Cardiac muscle cell (in vitro differentiated cells and primary cell): Measurements from ENCODE around the gene BLM. TPM values are rescaled to one million over a fixed set of nuclear protein-coding genes. Genes with fewer than 3 reads are reported as not detected.

Source experiments
- DNase-seq, 2 donors: peaks; one replicate each; pipeline versions ENCODE4 v3.0.0 to v3.0.0-alpha.2; 2010 to 2017; ENCODE audit warnings: low read depth in 1 of 2, low spot score in 1 of 2
- H3K27ac ChIP-seq: fragments of 200-600 bp; sonication (generic); 2 replicates; pipeline ENCODE4 v1.5.1; 2016
- H3K27me3 ChIP-seq: fragments of 200-600 bp; sonication (generic); 2 replicates; pipeline ENCODE4 v1.6.0; 2016; ENCODE audit warnings: control low read depth
- H3K36me3 ChIP-seq: fragments of 200-600 bp; sonication (generic); 2 replicates; pipeline ENCODE4 v1.5.1; 2016; ENCODE audit warnings: control low read depth
- H3K4me1 ChIP-seq: fragments of 200-600 bp; sonication (generic); 2 replicates; pipeline ENCODE4 v1.8.1; 2017; ENCODE audit warnings: low read depth, mild to moderate bottlenecking, mixed run types
- H3K4me3 ChIP-seq: fragments of 200-600 bp; sonication (generic); 2 replicates; pipeline ENCODE4 v1.5.1; 2016; ENCODE audit warnings: mild to moderate bottlenecking
- H3K9me3 ChIP-seq: fragments of 200-600 bp; sonication (generic); 2 replicates; pipeline ENCODE4 v1.5.1; 2017; ENCODE audit warnings: low read depth, mild to moderate bottlenecking, control low read depth
- CTCF ChIP-seq: IDR thresholded peaks from 2 replicates; pipeline ENCODE4 v1.5.1; 2012; ENCODE audit warnings: low read depth, mild to moderate bottlenecking, low read length
- polyA plus RNA-seq: library from polyadenylated mRNA; unstranded; fragments of >200 nt; fragmentation: Nextera tagmentation; extraction: Ambion mirVana; gene quantifications from 2 replicates; pipeline ENCODE4 v1.2.1, GENCODE V29; 2016
- total RNA-seq: library from RNA; depleted of rRNA; stranded (reverse); fragments of >200 nt; gene quantifications from 2 replicates; pipeline ENCODE4 v1.2.3, GENCODE V29; 2016

Gene BLM
- total and polyA plus RNA-seq, 2 experiments from 2014 or later = 2.6 to 6.3 TPM

- H3K4me3 ChIP-seq = no peak overlapping the region
- no peaks in the 10 kb centered on the region for H3K4me1 ChIP-seq
- TF ChIP-seq CTCF = no peak
- no peaks in the 10 kb centered on the region for H3K36me3 ChIP-seq
- H3K9me3 ChIP-seq = no peaks in the 10 kb centered on the region
- no peak for DNase-seq
- H3K27ac ChIP-seq = no peak overlapping the region
- no peaks in the 10 kb centered on the region for H3K27me3 ChIP-seq
These were observed 95.2 kb downstream of the BLM start for GRCh38 chr15:90812171-90812957.

GRCh38 chr15:90812958-90813265 is 95.8 kb downstream of the BLM start:
- Histone ChIP-seq H3K36me3 (no peaks in the 10 kb centered on the region), H3K9me3 (no peaks in the 10 kb centered on the region), H3K4me3 (no peak overlapping the region), H3K27ac (no peak overlapping the region), H3K27me3 (no peaks in the 10 kb centered on the region), H3K4me1 (no peaks in the 10 kb centered on the region)
- no peak for TF ChIP-seq CTCF
- no peak for DNase-seq

- H3K4me3 ChIP-seq = no peak overlapping the region
- H3K36me3 ChIP-seq = no peaks in the 10 kb centered on the region
- DNase-seq = no peak
- no peaks in the 10 kb centered on the region for H3K4me1 ChIP-seq
- H3K9me3 ChIP-seq = no peaks in the 10 kb centered on the region
- TF ChIP-seq CTCF = no peak
- no peaks in the 10 kb centered on the region for H3K27me3 ChIP-seq
- no peak overlapping the region for H3K27ac ChIP-seq
These were observed 96.6 kb downstream of the BLM start for GRCh38 chr15:90813796-90814190.

DNA sequence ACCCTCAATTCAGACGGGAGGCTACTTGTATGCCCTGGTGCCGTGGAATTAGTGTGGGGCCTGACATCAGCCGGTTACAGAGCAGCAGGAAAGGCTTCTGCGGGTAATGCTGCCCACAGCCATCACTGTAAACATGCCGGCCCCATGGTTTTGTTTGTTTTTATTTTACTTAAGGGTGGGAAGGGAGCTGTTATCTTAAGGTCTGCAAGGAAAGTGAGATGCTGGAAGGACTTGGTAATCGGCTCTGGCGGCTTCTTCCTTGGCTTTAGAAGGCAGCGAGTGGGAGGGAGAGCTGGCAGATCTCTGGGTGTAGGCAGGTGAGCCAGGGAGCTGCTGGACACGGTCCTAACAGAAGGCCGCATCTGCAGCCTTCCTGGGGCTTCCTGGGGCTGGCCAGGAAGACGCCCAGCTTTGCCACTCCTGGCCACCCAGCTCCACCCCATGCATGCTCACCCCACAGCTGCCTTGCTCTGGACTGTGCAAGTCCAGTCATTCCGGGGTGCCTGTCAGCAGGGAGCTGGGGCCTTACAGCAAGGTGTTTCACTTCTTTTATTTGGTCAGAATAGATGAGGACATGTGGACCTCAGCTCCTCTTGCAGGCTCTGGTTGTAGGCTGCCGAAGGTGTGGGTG is 97.2 kb downstream of the BLM start:
- Histone ChIP-seq H3K27me3 (no peaks in the 10 kb centered on the region), H3K4me1 (no peaks in the 10 kb centered on the region), H3K36me3 (no peaks in the 10 kb centered on the region), H3K4me3 (no peak overlapping the region), H3K27ac (no peak overlapping the region), H3K9me3 (no peaks in the 10 kb centered on the region)
- no peak for TF ChIP-seq CTCF
- no peak for DNase-seq

DNA sequence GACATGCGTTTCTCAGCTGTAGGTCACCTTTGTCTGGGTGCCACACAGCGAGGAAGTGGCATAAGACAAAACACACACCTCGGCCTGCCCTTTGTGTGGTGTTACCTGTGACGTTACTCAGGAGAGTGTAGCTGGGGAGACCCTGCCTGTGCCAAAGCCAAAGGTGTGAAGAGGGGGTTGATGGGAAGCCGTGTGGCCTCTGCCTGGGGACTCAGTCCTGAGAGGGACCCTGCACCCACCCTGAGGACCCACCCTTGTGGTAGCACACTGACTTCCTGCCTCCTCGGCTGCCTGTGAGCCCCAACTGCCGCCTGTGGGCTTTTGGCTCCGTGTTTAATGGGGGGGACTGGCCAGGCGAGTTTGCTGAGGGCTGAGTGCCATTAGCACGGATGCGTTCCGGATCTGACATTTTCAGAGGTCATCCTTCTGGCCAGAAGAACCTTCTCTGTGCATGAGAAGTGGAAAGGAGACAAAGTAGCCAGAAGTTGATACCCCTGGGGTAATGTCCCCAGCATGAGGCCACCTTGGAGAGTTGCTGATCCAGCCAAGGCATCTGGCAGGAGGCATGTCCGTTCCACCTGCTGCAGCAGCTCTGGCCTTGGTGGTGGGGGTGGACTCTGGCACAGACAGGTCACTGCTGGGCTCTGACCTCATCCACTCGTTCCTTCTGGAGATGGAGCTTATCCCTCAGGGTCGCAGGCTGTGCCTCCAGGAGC is 99.4 kb downstream of the BLM start:
- DNase-seq = no peak
- Histone ChIP-seq H3K4me3 (no peak overlapping the region), H3K36me3 (no peaks in the 10 kb centered on the region), H3K9me3 (no peaks in the 10 kb centered on the region), H3K27ac (no peak overlapping the region), H3K4me1 (no peaks in the 10 kb centered on the region), H3K27me3 (no peaks in the 10 kb centered on the region)
- no peak for TF ChIP-seq CTCF
